Esophagus squamous epithelium (tissue), 5 donors: ENCODE data around the gene ABCD3. TPM values are rescaled to one million over a fixed set of nuclear protein-coding genes. Genes with fewer than 3 reads are reported as not detected.

ENCODE experiments used
- DNase-seq: peaks from one replicate; lab custom pipeline; 2025; lab: John Stamatoyannopoulos, UW
- H3K27ac ChIP-seq, 4 donors: fragments of 200-600 bp; sonication (generic); one replicate each; pipeline ENCODE4 v1.5.1; 2016 to 2019; ENCODE audit warnings: mild to moderate bottlenecking in 1 of 4
- H3K27me3 ChIP-seq, 4 donors: fragments of 200-600 bp; sonication (generic); 1 replicate in 3 of 4; 2 replicates in 1 of 4; pipeline versions ENCODE4 v1.5.1 to v1.6.0; 2017 to 2021; ENCODE audit warnings: antibody characterized with exemption in 1 of 4
- H3K36me3 ChIP-seq, 3 donors: fragments of 200-600 bp; sonication (generic); one replicate each; pipeline ENCODE4 v1.5.1; 2016 to 2019
- H3K4me1 ChIP-seq, 3 donors: fragments of 200-600 bp; sonication (generic); one replicate each; pipeline ENCODE4 v1.5.1; 2017 to 2019
- H3K4me3 ChIP-seq, 4 donors: fragments of 200-600 bp; sonication (generic); 1 replicate in 3 of 4; 2 replicates in 1 of 4; pipeline ENCODE4 v1.5.1; 2016 to 2019; ENCODE audit warnings: mild to moderate bottlenecking in 2 of 4, moderate library complexity in 1 of 4
- H3K9me3 ChIP-seq, 3 donors: fragments of 200-600 bp; sonication (generic); one replicate each; pipeline ENCODE4 v1.5.1; 2016 to 2019
- CTCF ChIP-seq, 6 experiments: fragments of 450-650 bp in 4 of 6; fragments of 200-600 bp in 2 of 6; sonication (generic) in 2 of 6; IDR thresholded peaks; one replicate each; pipeline ENCODE4 v1.5.1; 2016 to 2019; ENCODE audit warnings: antibody characterized with exemption in 6 of 6, mild to moderate bottlenecking in 4 of 6, moderate library complexity in 4 of 6
- POLR2A ChIP-seq, 4 donors: fragments of 450-650 bp; IDR thresholded peaks; one replicate each; pipeline ENCODE4 v1.6.1; 2017; ENCODE audit warnings: antibody characterized with exemption in 4 of 4, mild to moderate bottlenecking in 4 of 4, moderate library complexity in 3 of 4
- WGBS, 2 donors: methylation state at CpG; one replicate each; pipeline ENCODE4 v1.1.5; 2018; 5-methylcytosine and 5-hydroxymethylcytosine counted together
- intact Hi-C: fragments of 100-400 bp; cut with DNase I; formaldehyde crosslinking; loops from one replicate; pipeline ENCODE4 v1.15.0; 2022
- total RNA-seq, 4 donors: library from RNA; depleted of rRNA; stranded (reverse); fragments of >200 nt; gene quantifications; one replicate each; pipeline ENCODE4 v1.1.0, GENCODE V29; 2016
- donor health status: DM: yes; HTN: yes; CAD: no.

Gene ABCD3
- total RNA-seq, 4 donors from 2014 or later, result 30.2 to 34.5 (median 32.1) TPM

- no peak for TF ChIP-seq POLR2A (IDR thresholded peaks at IDR 0.05)
- TF ChIP-seq CTCF (IDR thresholded peaks at IDR 0.05), result no peak
- intact Hi-C loops, result no loop called here
- peak overlapping the region in 1 of 4 donors; percentile 95 for H3K4me3 ChIP-seq
- 37 to 56% methylated on average over 3 to 4 of the region's 4 CpGs for WGBS, 2 donors
- DNase-seq, result no peak
- peaks cover 0 to under 1% (median 0%) of the 10 kb centered on the region in 3 donors for H3K36me3 ChIP-seq
- H3K9me3 ChIP-seq, result no peaks in the 10 kb centered on the region
- peaks cover 8 to 65% (median 13%) of the 10 kb centered on the region in 3 donors for H3K4me1 ChIP-seq
- peak overlapping the region in 3 of 4 donors; percentile 69 to 93 (median 91) for H3K27ac ChIP-seq
- peaks cover 0 to 72% (median 0%) of the 10 kb centered on the region in 4 donors for H3K27me3 ChIP-seq
Observed at GRCh38 chr1:94543893-94544635, 125.9 kb downstream of the ABCD3 start.

- H3K27ac ChIP-seq, result peak overlapping the region in 3 of 4 donors; percentile 69 to 93 (median 91)
- H3K4me3 ChIP-seq, result peak overlapping the region in 1 of 4 donors; percentile 2
- no peak for DNase-seq
- peaks cover 0 to 72% (median 0%) of the 10 kb centered on the region in 4 donors for H3K27me3 ChIP-seq
- no peaks in the 10 kb centered on the region for H3K9me3 ChIP-seq
- TF ChIP-seq CTCF (IDR thresholded peaks at IDR 0.05) (no peak), POLR2A (IDR thresholded peaks at IDR 0.05) (no peak)
- intact Hi-C loops, result no loop called here
- 77 to 78% methylated on average over 4 of the region's 4 CpGs for WGBS, 2 donors
- no peaks in the 10 kb centered on the region for H3K36me3 ChIP-seq
- peaks cover 8 to 65% (median 15%) of the 10 kb centered on the region in 3 donors for H3K4me1 ChIP-seq
Observed at GRCh38 chr1:94544706-94545490, 126.7 kb downstream of the ABCD3 start.

GRCh38 chr1:94549706-94550105 lies 131.5 kb downstream of the ABCD3 start:
- WGBS, 2 donors, result 44 to 54% methylated on average over 3 to 5 of the region's 5 CpGs
- Histone ChIP-seq H3K4me3 (no peak overlapping the region), H3K9me3 (no peaks in the 10 kb centered on the region), H3K27ac (peak overlapping the region; percentile 54 to 93 (median 88)), H3K4me1 (peaks cover 4 to 65% (median 33%) of the 10 kb centered on the region in 3 donors), H3K36me3 (no peaks in the 10 kb centered on the region), H3K27me3 (peaks cover 0 to 48% (median 0%) of the 10 kb centered on the region in 4 donors)
- intact Hi-C loops, result no loop called here
- no peak for DNase-seq
- TF ChIP-seq CTCF (IDR thresholded peaks at IDR 0.05) (no peak), POLR2A (IDR thresholded peaks at IDR 0.05) (no peak)

GRCh38 chr1:94550396-94550795 lies 132.2 kb downstream of the ABCD3 start:
- no peak for TF ChIP-seq CTCF (IDR thresholded peaks at IDR 0.05)
- TF ChIP-seq POLR2A (IDR thresholded peaks at IDR 0.05), result no peak
- peaks cover 4 to 65% (median 33%) of the 10 kb centered on the region in 3 donors for H3K4me1 ChIP-seq
- H3K27me3 ChIP-seq, result peaks cover 0 to 49% (median 0%) of the 10 kb centered on the region in 4 donors
- peak overlapping the region; percentile 54 to 93 (median 88) for H3K27ac ChIP-seq
- H3K9me3 ChIP-seq, result no peaks in the 10 kb centered on the region
- no peaks in the 10 kb centered on the region for H3K36me3 ChIP-seq
- DNase-seq, result no peak
- 76 to 78% methylated on average over 5 to 6 of the region's 6 CpGs for WGBS, 2 donors
- H3K4me3 ChIP-seq, result no peak overlapping the region
- intact Hi-C loops, result no loop called here
